ENCODE data around the gene PAXX.

The PAXX gene

DNA sequence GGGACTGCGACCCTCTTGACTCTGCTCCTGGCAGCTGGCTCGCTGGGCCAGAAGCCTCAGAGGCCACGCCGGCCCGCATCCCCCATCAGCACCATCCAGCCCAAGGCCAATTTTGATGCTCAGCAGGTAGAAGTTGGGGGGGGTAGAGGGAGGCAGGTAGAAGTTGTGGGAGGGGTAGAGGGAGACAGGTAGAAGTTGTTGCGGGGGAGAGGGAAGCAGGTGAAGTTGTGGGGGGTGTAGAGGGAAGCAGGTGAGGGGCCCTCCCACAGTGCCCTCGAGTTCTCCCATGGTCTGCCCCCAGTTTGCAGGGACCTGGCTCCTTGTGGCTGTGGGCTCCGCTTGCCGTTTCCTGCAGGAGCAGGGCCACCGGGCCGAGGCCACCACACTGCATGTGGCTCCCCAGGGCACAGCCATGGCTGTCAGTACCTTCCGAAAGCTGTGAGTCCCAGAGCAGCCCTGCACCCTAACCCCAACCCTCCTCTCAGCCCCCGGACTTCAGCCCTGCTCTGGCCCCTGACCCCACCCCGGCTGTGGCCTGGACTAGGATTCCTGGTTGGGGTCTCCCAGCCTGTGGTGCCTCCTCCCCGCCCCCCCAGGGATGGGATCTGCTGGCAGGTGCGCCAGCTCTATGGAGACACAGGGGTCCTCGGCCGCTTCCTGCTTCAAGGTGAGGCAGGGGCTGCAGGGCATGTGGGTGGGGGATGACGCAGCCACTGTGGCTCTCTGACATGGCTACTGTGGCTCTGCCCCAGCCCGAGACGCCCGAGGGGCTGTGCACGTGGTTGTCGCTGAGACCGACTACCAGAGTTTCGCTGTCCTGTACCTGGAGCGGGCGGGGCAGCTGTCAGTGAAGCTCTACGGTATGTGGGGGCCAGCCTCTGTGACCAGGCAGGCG lies 46.6 kb upstream of the PAXX start:
- no peak overlapping the region for H3K4me3 ChIP-seq (replicated peaks in 1 of 2; ENCODE audit: low read depth in 2 of 2, low read length in 2 of 2)
- TF ChIP-seq, protein P1, sequence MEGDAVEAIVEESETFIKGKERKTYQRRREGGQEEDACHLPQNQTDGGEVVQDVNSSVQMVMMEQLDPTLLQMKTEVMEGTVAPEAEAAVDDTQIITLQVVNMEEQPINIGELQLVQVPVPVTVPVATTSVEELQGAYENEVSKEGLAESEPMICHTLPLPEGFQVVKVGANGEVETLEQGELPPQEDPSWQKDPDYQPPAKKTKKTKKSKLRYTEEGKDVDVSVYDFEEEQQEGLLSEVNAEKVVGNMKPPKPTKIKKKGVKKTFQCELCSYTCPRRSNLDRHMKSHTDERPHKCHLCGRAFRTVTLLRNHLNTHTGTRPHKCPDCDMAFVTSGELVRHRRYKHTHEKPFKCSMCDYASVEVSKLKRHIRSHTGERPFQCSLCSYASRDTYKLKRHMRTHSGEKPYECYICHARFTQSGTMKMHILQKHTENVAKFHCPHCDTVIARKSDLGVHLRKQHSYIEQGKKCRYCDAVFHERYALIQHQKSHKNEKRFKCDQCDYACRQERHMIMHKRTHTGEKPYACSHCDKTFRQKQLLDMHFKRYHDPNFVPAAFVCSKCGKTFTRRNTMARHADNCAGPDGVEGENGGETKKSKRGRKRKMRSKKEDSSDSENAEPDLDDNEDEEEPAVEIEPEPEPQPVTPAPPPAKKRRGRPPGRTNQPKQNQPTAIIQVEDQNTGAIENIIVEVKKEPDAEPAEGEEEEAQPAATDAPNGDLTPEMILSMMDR (IDR thresholded peaks at IDR 0.05; ENCODE audit: low read depth, low read length), result no peak
- DNase-seq (ENCODE audit: low read depth in 2 of 2), result no peak

DNA sequence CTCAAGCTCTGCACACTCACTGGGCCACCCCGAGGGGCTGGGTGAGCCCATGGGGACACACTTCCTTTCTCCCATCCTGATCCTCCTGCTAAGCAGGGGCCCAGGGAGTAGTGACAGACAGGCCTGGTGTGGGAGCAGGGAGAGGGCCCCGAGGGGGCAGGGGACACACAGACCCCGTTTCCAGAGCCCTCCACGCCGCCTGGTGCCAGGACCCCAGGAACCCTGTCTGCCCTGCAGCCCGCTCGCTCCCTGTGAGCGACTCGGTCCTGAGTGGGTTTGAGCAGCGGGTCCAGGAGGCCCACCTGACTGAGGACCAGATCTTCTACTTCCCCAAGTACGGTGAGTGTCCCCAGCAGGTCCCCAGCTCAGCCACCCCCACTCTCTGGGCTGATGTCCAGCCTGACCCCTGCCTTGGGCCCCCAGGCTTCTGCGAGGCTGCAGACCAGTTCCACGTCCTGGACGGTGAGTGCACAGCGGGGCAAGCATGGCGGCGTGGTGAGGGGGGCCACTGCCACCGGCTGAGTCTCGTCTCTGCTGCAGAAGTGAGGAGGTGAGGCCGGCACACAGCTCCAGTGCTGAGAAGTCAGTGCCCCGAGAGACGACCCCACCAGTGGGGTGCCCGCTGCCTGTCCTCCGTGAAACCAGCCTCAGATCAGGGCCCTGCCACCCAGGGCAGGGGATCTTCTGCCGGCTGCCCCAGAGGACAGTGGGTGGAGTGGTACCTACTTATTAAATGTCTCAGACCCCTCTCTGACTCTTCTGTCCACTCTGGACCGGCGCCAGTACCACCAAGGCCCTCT lies 45.8 kb upstream of the PAXX start:
- no peak overlapping the region for H3K4me3 ChIP-seq (replicated peaks in 1 of 2; ENCODE audit: low read depth in 2 of 2, low read length in 2 of 2)
- no peak for DNase-seq (ENCODE audit: low read depth in 2 of 2)
- TF ChIP-seq, protein P1 (IDR thresholded peaks at IDR 0.05; ENCODE audit: low read depth, low read length), result no peak

DNA sequence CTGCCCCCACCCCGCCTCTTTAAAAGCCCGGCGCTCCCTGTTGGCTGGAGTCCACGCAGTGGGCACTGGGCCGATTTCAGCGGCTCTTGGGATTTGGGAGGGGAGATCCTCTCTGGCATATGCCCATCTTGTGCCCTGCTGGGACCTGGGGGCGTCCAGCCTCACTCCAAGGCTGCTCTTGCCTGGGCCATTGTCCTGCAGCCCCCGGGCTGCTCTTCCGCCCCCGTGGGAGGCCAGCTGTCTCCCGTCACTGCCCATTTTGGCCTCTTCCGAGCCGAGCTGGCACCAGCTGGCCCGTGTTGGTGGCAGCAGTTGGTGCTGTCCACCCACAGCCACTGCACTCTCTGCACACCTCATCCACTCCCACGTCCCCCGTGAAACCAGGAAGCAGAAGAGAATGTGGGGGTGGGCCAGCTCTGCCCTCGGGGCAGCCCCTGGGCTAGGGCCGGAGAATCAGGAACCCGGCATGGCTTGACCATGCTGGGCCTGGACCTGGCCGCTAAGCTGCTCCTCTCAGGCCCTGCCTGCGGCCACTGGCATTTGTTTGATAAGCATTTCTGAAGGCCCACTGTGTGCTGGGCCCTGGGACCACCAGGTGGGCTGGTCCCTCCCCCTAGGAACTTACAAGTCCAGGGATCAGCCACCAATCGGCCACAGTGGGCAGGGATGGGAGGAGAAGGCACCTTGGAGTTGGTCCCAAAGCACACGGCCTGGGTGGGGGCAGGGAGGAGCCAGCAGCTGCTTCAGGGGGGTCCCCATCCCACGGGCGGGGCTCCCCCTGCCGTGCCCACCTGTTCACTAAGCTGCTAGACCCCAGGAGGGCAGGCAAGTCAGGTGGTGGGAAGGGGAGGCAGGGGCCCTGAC lies 45.0 kb upstream of the PAXX start:
- DNase-seq (ENCODE audit: low read depth in 2 of 2), result no peak
- TF ChIP-seq, protein P1 (IDR thresholded peaks at IDR 0.05; ENCODE audit: low read depth, low read length), result no peak
- no peak overlapping the region for H3K4me3 ChIP-seq (replicated peaks in 1 of 2; ENCODE audit: low read depth in 2 of 2, low read length in 2 of 2)

DNA sequence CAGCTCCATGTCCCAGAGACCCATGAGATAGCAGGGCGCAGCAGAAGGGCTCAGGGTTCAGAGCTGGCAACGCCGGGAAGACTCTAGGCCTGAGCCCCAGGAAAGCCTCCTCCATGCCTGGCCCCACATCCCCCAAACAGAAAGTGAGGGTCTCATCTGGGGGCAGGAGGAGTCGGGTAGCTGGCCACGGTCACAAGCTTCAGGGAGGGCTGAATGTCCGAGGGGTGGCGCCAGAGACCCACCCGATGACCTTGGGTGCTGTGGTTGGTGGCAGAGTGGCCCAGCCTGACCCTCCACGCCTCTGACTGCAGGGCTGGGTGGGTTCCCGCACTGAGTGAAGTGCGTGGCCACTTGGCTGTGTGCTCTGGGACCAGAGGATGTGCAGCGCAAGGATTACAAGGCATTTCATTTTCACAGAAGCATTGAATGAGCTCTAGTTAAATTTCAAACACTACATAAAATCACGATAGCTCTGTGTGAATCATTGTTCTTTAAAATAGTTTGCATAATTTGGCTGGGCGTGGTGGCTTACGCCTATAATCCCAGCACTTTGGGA lies 44.2 kb upstream of the PAXX start:
- peak; percentile 46 to 49 for DNase-seq (ENCODE audit: low read depth in 2 of 2)
- H3K4me3 ChIP-seq (replicated peaks in 1 of 2; ENCODE audit: low read depth in 2 of 2, low read length in 2 of 2), result no peak overlapping the region
- TF ChIP-seq, protein P1 (IDR thresholded peaks at IDR 0.05; ENCODE audit: low read depth, low read length), result peak; percentile 44

DNA sequence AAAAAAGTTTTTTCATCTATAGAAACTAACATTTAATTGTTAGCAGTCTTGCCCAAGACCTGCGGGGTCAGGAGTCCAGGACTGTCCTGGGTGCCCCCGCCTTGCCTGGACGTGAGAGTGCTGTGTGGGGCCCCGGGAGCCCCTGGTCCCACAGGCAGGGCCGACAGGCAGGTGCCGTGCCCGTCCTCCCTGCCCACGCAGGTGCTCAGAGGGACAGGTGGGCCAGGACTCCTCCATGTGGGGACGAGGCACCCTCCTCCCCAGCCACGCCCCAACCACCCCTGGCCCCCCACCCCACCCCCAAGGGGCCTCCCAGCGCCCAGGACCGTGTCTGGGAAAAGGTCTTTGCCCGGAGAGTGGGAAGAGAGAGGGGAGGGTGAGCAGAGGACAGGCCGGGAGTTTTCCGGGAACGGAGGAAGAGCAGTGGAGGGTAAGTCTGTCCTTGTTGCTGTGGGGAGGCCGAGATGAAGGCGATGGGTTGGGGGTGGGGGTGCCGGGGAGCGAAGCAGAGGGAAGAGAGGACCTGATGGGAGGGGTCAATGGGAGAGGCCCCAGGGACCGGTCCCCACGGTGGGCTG lies 42.9 kb upstream of the PAXX start:
- no peak for DNase-seq (ENCODE audit: low read depth in 2 of 2)
- H3K4me3 ChIP-seq (replicated peaks in 1 of 2; ENCODE audit: low read depth in 2 of 2, low read length in 2 of 2), result peak overlapping the region; percentile 42 to 51
- TF ChIP-seq, protein P1 (IDR thresholded peaks at IDR 0.05; ENCODE audit: low read depth, low read length), result no peak

Measured in cardiac fibroblast (primary cell).